ENCODE results near the gene ECHS1.

Gene ECHS1

GRCh38 chr10:133358162-133358924 lies 14.8 kb downstream of the ECHS1 start:
- DNase-seq: no peak

GRCh38 chr10:133357285-133358161 lies 15.6 kb downstream of the ECHS1 start, which contains the start of gene FUOM:
FUOM (minus strand) TSS chr10:133358019; CDS start chr10:133358007, 12 bp downstream.
- peak; percentile 72 for DNase-seq

- DNase-seq: no peak
These were observed 16.4 kb downstream of the ECHS1 start for GRCh38 chr10:133356549-133357284.

- DNase-seq: no peak
These were observed 17.2 kb downstream of the ECHS1 start for GRCh38 chr10:133355991-133356390.

- DNase-seq: no peak
These were observed 17.9 kb downstream of the ECHS1 start for GRCh38 chr10:133355266-133355665.

- no peak for DNase-seq
These were observed 18.4 kb downstream of the ECHS1 start for GRCh38 chr10:133354672-133355240.

- no peak for DNase-seq
These were observed 19.1 kb downstream of the ECHS1 start for GRCh38 chr10:133353988-133354605.

- DNase-seq: no peak
These were observed 19.8 kb downstream of the ECHS1 start for GRCh38 chr10:133353202-133353959.

- no peak for DNase-seq
These were observed 21.5 kb downstream of the ECHS1 start for GRCh38 chr10:133351408-133352318.

GRCh38 chr10:133350950-133351329 lies 22.2 kb downstream of the ECHS1 start:
- DNase-seq: no peak

GRCh38 chr10:133350283-133350949 lies 22.7 kb downstream of the ECHS1 start:
- no peak for DNase-seq

- no peak for DNase-seq
These were observed 23.6 kb downstream of the ECHS1 start for GRCh38 chr10:133349577-133350011.

- no peak for DNase-seq
These were observed 24.0 kb downstream of the ECHS1 start for GRCh38 chr10:133349160-133349568.

- DNase-seq: no peak
These were observed 25.2 kb downstream of the ECHS1 start for GRCh38 chr10:133347710-133348517.

- DNase-seq: no peak
These were observed 26.7 kb downstream of the ECHS1 start for GRCh38 chr10:133346413-133346812.

- DNase-seq: no peak
These were observed 28.9 kb downstream of the ECHS1 start for GRCh38 chr10:133344236-133344635.

- DNase-seq: no peak
These were observed 29.6 kb downstream of the ECHS1 start for GRCh38 chr10:133343558-133343957.

GRCh38 chr10:133342942-133343341 lies 30.2 kb downstream of the ECHS1 start:
- no peak for DNase-seq

GRCh38 chr10:133341983-133342382 lies 31.2 kb downstream of the ECHS1 start:
- no peak for DNase-seq

Measured in fibroblast of skin of scalp (primary cell).